IPS-NIHi11 (cell line): ENCODE measurements around the gene CDC6.

Experiments
- DNase-seq: peaks from one replicate; pipeline ENCODE4 v3.0.0; 2012; ENCODE audit warnings: mixed read lengths, low spot score

CDC6 gene

DNA sequence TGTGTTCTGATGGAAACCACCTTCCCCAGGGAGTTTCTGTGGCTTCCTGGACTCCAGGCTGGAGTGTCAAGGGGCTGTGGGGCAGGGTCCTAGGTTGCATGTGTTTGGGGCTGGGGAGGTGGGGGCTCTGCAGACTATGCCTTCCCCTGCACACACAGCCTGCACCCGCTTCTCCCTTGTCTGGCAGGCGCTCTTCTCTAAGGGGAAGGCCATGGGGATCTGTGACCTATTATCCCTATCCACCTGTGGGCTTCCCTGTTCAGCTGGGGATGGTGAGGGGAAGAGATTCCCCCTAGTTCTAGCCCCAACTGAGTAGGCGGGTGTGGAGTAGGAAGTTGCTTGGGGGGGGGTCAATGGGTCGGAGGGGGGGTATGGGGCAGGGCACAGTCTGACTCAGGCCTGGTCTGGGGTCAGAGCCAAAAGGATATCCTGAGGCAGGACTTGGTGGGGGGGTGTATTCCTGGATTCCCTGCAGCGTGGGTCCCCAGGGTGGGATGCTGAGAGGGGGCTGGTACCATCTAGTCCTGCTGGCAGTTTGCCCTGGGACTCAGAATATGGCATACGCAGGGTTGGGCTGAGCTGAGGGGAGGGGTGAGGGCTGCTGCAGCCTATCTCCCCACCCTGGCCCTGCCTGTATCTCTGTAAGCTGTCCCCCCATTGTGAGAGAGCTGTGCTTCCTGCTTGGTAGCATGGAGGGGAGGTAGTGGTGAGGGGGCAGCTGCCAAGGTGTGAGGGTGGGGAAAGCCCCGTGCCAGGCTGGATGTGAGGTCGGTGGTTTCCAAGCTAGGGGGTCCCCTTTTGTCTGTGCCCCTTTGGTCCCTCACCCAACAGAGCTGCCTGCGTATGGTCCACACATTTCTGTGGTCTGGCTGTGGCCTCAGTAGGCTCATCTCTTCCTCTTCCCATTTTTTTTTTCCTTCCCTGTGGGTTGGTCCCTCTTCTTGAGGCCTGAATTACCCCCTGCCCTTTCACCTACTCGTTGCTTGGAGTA lies 36.0 kb downstream of the CDC6 start:
- DNase-seq: no peak

DNA sequence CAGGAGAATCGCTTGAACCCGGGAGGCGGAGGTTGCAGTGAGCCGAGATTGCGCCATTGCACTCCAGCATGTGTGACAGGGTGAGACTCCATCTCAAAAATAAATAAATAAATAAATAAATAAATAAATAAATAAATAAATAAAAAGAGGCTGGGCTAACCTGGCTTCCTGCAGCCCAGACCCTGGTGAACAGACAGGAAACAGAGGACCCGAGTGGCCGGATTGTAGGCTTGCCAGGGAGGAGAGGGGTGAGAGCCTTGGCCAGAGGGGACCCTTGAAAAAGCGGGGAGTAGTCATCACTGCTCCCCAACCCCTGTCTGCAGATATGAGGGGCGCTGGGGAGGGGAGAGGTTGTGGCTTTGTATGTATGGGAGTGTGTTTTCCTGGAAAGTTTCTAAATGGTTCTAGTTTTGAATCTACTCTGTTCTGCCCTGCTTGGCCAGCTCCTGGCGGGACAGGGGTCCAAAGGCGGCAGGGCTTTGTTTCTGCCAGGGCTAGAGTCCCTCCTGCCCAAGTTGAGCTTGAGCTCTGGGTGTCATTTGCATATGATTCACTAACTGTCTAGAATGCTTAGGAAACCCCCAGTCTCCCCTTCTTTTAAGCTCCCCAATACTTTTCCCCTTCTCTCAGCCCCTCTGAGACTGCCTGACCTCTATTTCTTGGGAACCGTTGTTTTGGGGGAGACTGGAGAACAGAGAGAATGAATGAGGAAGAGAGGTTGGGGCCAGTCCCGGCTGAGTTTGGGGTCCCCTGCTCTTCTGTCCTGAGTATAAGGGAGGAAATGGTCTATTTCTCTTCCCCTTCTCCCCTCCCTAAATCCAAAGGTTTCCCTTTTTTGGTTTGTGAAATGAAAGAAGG lies 37.7 kb downstream of the CDC6 start:
- DNase-seq: no peak

- no peak for DNase-seq
These were observed 38.5 kb downstream of the CDC6 start for GRCh38 chr17:40326014-40326831.

DNA sequence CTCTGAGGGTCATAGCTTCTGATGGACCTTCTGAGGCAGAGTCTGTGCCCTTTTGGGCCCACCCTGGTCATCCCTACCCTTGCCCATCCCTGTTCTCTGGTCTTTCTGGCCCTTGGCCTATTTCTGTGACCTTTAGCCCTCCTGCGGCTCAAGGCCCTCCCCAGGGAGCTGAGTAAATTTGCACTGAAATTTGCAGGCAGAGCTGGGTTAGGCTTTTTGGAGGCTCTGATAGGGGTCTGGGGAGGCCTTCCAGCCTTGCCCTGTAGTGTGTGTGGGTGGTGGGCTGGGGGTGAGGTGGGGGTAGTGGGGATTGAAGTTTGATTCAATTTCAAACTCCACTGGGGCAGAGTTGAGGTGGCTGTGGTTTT lies 39.1 kb downstream of the CDC6 start:
- no peak for DNase-seq

DNA sequence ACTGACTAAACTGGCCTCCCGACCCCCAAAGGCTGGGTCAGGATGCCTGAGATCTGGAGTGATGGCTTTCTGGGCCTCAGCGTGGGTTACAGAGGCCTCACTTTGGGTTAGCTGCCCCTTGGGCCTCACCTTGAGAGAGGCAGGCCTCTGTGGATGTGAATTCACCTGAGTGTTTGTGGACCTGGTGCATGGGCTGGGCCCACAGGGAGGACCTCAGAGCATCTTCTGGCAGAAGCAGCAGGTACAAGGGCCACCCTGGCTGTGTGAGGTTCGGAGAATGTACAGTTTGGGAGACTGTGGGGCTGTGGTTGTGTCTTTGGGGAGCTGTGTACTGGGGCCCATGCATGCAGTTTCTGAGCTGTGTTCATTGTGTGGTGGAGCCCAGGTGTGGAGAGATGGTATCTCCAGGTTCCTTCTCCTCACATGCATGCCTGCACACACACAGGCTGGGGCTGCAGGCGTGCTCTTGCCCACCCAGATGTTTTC lies 39.6 kb downstream of the CDC6 start:
- no peak for DNase-seq

- no peak for DNase-seq
These were observed 40.2 kb downstream of the CDC6 start for GRCh38 chr17:40327735-40328385.

DNA sequence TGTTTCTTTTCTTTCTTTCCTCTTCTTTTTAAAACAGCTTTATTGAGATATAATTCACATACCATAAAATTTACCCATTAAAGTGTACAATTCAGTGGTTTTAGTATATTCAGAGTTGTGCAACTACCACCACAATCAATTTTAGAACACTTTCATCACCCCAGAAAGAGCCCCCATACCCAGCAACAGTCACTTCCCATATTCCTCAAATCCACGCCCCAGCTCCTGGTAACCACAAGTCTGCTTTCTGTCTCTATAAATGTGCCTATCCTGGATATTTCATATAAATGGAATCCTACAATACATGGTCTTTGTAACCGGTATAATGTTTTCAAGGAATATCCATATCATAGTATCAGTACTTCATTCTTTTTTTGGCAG lies 40.7 kb downstream of the CDC6 start:
- no peak for DNase-seq

- no peak for DNase-seq
These were observed 42.4 kb downstream of the CDC6 start for GRCh38 chr17:40329839-40330794.

DNA sequence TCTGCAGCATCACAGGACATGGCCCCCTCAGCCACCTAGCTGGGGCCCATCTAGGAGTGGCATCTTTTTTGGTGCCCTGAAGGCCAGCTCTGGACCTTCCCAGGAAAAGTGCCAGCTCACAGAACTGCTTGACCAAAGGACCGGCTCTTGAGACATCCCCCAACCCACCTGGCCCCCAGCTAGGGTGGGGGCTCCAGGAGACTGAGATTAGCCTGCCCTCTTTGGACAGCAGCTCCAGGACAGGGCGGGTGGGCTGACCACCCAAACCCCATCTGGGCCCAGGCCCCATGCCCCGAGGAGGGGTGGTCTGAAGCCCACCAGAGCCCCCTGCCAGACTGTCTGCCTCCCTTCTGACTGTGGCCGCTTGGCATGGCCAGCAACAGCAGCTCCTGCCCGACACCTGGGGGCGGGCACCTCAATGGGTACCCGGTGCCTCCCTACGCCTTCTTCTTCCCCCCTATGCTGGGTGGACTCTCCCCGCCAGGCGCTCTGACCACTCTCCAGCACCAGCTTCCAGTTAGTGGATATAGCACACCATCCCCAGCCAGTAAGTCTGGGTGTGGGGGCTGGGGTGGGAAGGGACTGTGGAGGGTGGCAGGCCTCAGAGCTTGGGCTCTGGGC lies 43.3 kb downstream of the CDC6 start:
- DNase-seq: no peak

DNA sequence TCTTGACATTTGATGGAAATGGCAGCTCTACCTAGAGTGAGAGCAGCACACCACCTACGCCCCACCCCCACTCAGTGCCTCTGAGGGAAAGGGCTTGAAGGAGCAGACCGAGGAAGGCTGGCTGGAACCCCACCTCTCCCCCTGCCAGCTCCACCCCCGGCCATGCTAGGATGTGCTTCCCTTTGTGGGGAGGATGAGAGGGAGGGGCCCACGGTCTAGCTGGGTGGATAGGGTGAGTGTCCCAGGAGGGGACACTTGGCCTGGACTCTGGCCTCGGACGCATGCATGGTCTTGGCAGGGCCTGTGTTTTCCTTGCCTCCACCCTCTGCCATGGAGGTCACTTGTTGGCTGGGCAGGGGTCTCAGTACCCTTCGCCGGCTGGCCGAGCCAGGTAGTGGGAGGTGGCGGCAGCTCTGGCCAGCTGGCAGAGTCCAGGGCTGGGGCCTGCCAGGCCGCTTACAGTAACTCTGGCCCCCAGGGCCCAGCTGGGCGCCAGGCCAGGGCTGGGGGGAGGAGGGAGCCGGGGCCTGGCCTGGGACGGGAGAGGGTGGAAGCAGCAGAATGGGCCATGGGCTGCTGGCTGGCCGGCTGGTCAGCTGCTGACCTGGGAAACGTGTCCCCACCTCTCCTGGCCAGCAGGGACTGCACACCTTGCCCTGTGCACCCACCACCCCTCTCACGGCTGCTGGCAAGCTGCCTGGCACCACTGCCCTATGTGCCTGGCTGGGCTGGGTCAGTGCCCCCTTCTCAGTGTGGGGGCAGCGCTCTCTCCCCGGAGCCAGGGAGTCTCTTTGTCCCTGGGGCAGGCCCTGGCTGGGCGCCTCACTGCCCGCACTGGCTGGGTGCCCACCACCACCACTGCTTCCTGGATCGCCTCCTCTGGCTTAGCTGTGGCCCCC lies 44.3 kb downstream of the CDC6 start:
- DNase-seq: peak; percentile 56

DNA sequence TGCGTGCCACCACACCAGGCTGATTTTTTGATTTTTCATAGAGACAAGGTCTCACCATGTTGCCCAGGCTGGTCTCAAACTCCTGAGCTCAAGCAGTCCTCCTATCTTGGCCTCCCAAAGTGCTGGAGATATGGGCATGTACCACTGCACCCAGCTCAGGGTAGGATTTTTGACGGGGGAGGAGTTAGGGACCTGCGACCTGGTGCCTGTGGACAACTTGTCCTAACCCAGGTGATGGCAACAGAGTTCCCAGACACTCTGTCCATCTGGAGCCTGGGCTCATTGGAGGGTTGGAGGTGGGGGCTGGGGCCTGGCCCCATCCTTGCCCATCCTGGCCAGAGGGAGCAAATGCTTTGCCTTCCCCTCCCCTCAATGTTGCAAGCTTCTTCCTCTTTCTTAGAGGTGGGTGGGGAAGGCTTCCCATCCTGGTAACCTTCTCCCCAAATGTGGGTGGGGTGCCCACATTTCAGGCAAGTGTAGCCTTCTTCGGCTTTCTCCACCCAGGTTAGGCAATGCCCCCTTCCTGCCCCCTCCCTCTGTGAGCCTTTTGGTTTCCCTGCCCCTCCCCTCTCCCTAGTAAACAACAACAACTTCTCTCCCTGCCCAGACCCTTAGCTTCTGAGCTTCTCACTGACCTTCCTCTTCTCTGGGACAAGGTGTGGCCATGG lies 46.2 kb downstream of the CDC6 start:
- no peak for DNase-seq

DNA sequence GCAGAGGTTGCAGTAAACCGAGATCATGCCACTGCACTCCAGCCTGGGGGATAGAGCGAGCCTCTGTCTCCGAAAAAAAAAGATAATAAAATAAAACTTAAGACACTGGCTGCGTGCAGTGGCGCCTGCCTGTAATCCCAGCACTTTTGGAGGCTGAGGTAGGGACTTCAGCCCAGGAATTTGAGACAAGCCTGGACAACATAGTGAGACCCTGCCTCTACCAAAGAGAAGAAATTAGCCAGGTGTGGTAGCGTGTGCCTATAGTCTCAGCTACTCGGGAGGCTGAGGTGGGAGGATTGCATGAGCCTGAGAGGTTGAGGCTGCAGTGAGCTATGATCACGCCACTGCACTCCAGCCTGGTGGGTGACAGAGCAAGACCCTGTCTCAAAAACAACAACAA lies 47.9 kb downstream of the CDC6 start:
- DNase-seq: no peak

- no peak for DNase-seq
These were observed 49.7 kb downstream of the CDC6 start for GRCh38 chr17:40337351-40337750.

GRCh38 chr17:40338058-40338457 lies 50.4 kb downstream of the CDC6 start:
- DNase-seq: no peak

DNA sequence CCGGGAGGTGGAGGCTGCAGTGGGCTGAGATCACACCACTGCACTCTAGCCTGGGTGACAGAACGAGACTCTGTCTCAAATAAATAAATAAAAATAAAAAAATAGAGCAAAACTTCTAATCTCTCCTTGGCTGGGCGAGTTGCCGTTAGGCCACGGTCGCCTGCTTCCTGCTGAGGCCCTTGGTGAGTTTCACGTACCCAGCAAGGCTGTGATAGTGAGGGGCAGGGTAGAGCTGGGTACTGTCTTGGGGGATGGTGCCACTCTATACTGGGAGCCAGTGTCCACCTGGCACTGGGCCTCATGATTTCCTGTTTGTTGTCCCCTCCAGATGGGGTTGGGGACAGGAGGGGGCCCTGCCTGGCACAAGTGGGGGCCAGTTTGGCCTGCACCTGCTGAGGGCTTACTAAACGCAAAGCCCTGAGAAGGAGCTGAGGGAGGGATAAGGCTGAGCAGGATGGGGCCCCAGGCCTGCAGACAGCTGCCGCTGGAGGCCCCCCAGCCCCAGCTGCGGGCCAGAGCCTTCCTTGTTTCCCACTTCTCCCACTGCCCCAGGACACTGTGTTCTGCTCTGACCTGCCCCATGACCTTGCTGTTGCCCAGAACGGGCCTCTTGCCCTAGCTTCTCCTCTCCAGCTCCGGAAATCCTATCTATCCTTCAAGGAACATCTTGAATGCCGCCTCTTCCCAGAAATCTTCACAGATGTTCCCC lies 51.4 kb downstream of the CDC6 start:
- no peak for DNase-seq

GRCh38 chr17:40340327-40340726 lies 52.6 kb downstream of the CDC6 start:
- DNase-seq: no peak
